DND-41 (cell line): ENCODE measurements around the gene C6orf136.

Experiments used
- EZH2 ChIP-seq: IDR thresholded peaks from 3 replicates; pipeline ENCODE4 v1.6.1; 2012; ENCODE audit warnings: borderline replicate concordance, low read depth, mild to moderate bottlenecking, moderate library complexity, low read length, inconsistent platforms; ENCODE audit not compliant: severe bottlenecking
- TF ChIP-seq, protein P1 (sequence below): IDR thresholded peaks from 2 replicates; pipeline ENCODE4 v1.5.1; 2012; ENCODE audit warnings: borderline replicate concordance, low read length, moderate library complexity, mild to moderate bottlenecking; ENCODE audit not compliant: poor library complexity, severe bottlenecking; ENCODE audit errors: extremely low read depth

DNA sequence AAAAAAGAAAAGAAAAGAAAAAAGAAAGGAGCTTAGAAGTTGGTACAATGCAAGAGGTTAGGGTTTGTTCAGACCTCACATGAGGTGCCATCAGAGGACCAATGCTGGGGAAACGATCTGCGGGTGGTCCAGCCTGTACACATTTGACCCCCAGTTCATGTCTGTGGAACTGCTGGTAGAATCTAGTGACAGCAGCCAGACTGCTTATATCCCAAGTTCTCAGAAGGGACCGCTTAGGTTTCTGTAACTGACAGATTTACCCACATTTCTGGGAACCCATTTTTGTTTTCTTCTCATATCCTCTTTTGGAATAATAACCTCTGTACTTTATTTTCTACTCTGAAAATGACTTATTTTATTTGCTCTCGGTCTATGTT is 34.8 kb downstream of the C6orf136 start:
- TF ChIP-seq EZH2: no peak
- TF ChIP-seq, protein P1, sequence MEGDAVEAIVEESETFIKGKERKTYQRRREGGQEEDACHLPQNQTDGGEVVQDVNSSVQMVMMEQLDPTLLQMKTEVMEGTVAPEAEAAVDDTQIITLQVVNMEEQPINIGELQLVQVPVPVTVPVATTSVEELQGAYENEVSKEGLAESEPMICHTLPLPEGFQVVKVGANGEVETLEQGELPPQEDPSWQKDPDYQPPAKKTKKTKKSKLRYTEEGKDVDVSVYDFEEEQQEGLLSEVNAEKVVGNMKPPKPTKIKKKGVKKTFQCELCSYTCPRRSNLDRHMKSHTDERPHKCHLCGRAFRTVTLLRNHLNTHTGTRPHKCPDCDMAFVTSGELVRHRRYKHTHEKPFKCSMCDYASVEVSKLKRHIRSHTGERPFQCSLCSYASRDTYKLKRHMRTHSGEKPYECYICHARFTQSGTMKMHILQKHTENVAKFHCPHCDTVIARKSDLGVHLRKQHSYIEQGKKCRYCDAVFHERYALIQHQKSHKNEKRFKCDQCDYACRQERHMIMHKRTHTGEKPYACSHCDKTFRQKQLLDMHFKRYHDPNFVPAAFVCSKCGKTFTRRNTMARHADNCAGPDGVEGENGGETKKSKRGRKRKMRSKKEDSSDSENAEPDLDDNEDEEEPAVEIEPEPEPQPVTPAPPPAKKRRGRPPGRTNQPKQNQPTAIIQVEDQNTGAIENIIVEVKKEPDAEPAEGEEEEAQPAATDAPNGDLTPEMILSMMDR: no peak
